ENCODE results near the gene DIP2C.

GRCh38 chr10:596725-597345 is 92.6 kb downstream of the DIP2C start:
- TF ChIP-seq, protein P1, sequence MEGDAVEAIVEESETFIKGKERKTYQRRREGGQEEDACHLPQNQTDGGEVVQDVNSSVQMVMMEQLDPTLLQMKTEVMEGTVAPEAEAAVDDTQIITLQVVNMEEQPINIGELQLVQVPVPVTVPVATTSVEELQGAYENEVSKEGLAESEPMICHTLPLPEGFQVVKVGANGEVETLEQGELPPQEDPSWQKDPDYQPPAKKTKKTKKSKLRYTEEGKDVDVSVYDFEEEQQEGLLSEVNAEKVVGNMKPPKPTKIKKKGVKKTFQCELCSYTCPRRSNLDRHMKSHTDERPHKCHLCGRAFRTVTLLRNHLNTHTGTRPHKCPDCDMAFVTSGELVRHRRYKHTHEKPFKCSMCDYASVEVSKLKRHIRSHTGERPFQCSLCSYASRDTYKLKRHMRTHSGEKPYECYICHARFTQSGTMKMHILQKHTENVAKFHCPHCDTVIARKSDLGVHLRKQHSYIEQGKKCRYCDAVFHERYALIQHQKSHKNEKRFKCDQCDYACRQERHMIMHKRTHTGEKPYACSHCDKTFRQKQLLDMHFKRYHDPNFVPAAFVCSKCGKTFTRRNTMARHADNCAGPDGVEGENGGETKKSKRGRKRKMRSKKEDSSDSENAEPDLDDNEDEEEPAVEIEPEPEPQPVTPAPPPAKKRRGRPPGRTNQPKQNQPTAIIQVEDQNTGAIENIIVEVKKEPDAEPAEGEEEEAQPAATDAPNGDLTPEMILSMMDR (IDR thresholded peaks at IDR 0.05), result no peak
- no peak for TF ChIP-seq POLR2A (IDR thresholded peaks at IDR 0.05)
